PC-9 (cell line): Measurements from ENCODE around the gene ATP10D. TPM values are rescaled to one million over a fixed set of nuclear protein-coding genes. Genes with fewer than 3 reads are reported as not detected.

Experiments
- BruUV-seq: library from RNA; stranded (reverse); fragments of 400-500 nt; replicated peaks from 2 replicates; lab custom pipeline; 2021; lab: Mats Ljungman, UMichigan
- CTCF ChIA-PET: fragments of 300-600 bp; sonication (Branson Sonifier 250); formaldehyde crosslinking; loops from one replicate; lab custom pipeline; 2022; ENCODE audit warnings: antibody characterized with exemption; lab: Charles Lee
- POLR2A ChIA-PET: fragments of 300-600 bp; sonication (Branson Sonifier 250); formaldehyde crosslinking; loops from one replicate; lab custom pipeline; 2022; ENCODE audit warnings: antibody characterized with exemption; ENCODE audit not compliant: unreplicated experiment; lab: Charles Lee
- DNase-seq, 2 experiments: peaks; one replicate each; pipeline versions ENCODE4 v3.0.0 to v3.0.0-alpha.2; 2015 to 2022; ENCODE audit warnings: mixed read lengths in 1 of 2
- H2AFZ ChIP-seq: fragments of 200-600 bp; sonication (generic); 2 replicates; pipeline ENCODE4 v1.8.1; 2017; ENCODE audit warnings: antibody characterized with exemption
- H3F3A ChIP-seq: fragments of 200-600 bp; sonication (generic); 2 replicates; pipeline ENCODE4 v1.8.1; 2017; ENCODE audit warnings: antibody characterized with exemption, mild to moderate bottlenecking, low read depth; ENCODE audit not compliant: insufficient read depth
- H3K27ac ChIP-seq: fragments of 200-600 bp; sonication (generic); 2 replicates; pipeline ENCODE4 v1.6.1; 2016; ENCODE audit warnings: mixed run types
- H3K27me3 ChIP-seq: fragments of 200-600 bp; sonication (generic); 2 replicates; pipeline ENCODE4 v1.6.1; 2016; ENCODE audit warnings: low read depth, mixed run types; ENCODE audit not compliant: insufficient read depth
- H3K36me3 ChIP-seq: fragments of 200-600 bp; sonication (generic); 2 replicates; pipeline ENCODE4 v1.6.1; 2016; ENCODE audit warnings: low read depth, mixed run types
- H3K4me1 ChIP-seq: fragments of 200-600 bp; sonication (generic); replicated peaks from 2 replicates; pipeline ENCODE4 v1.6.1; 2016; ENCODE audit warnings: mixed run types; ENCODE audit not compliant: insufficient read depth
- H3K4me2 ChIP-seq: fragments of 200-600 bp; sonication (generic); 2 replicates; pipeline ENCODE4 v1.6.1; 2017; ENCODE audit warnings: mixed run types
- H3K4me3 ChIP-seq: fragments of 200-600 bp; sonication (generic); 2 replicates; pipeline ENCODE4 v1.6.1; 2016; ENCODE audit warnings: mixed run types
- H3K79me2 ChIP-seq: fragments of 200-600 bp; sonication (generic); 2 replicates; pipeline ENCODE4 v1.6.1; 2017; ENCODE audit warnings: low read depth, mixed run types
- H3K9me2 ChIP-seq: fragments of 200-600 bp; sonication (generic); 2 replicates; pipeline ENCODE4 v1.8.1; 2017; ENCODE audit warnings: mild to moderate bottlenecking; ENCODE audit not compliant: insufficient read depth
- H3K9me3 ChIP-seq: fragments of 200-600 bp; sonication (generic); 2 replicates; pipeline ENCODE4 v1.8.1; 2016; ENCODE audit warnings: low read depth; ENCODE audit not compliant: insufficient read depth
- H4K20me1 ChIP-seq: fragments of 200-600 bp; sonication (generic); 2 replicates; pipeline ENCODE4 v1.8.1; 2017; ENCODE audit not compliant: insufficient read depth
- CTCF ChIP-seq: fragments of 200-600 bp; sonication (generic); conservative IDR thresholded peaks from 2 replicates; pipeline ENCODE4 v1.6.1; 2017; ENCODE audit warnings: mixed run types, antibody characterized with exemption, mild to moderate bottlenecking, moderate library complexity
- EZH2 ChIP-seq: fragments of 200-600 bp; sonication (generic); IDR thresholded peaks from 2 replicates; pipeline ENCODE4 v1.8.0; 2017; ENCODE audit warnings: antibody characterized with exemption, low read depth
- intact Hi-C: fragments of 100-400 bp; cut with micrococcal nuclease; formaldehyde crosslinking; loops from one replicate; pipeline ENCODE4 v1.10.0; 2022; ENCODE audit not compliant: unreplicated experiment
- total RNA-seq: library from RNA; stranded (reverse); gene quantifications from 2 replicates; pipeline ENCODE4 v1.2.3, GENCODE V29; 2021

ATP10D gene
- total RNA-seq, 1 experiment from 2014 or later, result 35.2 TPM

DNA sequence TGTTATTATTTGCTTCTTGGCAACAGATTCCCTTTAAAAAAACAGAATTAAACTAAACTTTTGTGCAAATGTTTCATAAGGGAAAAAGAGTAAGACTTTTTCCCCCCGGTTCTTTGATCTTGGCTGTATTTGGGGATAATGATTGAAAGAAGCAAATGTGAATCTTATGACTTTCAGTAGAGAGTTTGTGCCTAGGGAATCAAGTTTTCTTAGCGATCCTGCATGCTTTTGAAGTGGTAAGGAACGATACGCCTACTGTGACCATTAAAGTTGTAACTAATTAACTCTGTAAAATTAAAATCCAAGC lies 9.0 kb downstream of the ATP10D start:
- intact Hi-C loops, result no loop called here
- TF ChIP-seq CTCF (no peak), EZH2 (no peak)

DNA sequence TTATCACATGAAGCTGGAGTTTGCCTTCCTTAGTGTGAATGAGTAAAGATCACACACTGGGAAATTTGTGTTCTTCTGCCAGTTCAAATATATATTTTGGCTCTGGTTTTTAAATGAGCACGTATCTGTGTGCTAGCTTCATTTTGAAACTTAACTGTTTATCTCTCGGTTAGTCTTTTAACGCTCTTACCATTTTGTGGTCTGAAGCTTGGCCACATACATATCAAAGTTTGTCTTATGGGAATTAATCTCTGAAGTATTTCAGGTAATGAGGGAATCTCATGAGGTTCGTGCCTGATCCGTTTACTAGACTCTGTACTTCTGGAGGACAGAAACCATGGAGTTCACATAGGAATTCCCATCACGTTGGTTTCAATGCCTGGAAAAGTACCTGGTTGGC lies 13.8 kb downstream of the ATP10D start:
- CTCF ChIA-PET, result no interaction called here
- BruUV-seq, result no TSS peak

More for the DNA sequence above, 9.0 kb downstream of the ATP10D start:
- no peaks in the 10 kb centered on the region for H3K79me2 ChIP-seq
- POLR2A ChIA-PET, result no interaction called here
- H3K9me3 ChIP-seq, result no peaks in the 10 kb centered on the region
- H3K4me3 ChIP-seq, result no peak overlapping the region
- DNase-seq, result no peak
- no peaks in the 10 kb centered on the region for H4K20me1 ChIP-seq
- H3K4me1 ChIP-seq, result no peaks in the 10 kb centered on the region
- H3K9me2 ChIP-seq, result no peaks in the 10 kb centered on the region
- BruUV-seq, result no TSS peak
- H3K27ac ChIP-seq, result no peak overlapping the region
- H3K36me3 ChIP-seq, result no peaks in the 10 kb centered on the region
- CTCF ChIA-PET, result no interaction called here
- H2AFZ ChIP-seq, result no peak overlapping the region
- no peaks in the 10 kb centered on the region for H3F3A ChIP-seq
- no peaks in the 10 kb centered on the region for H3K27me3 ChIP-seq
- no peak overlapping the region for H3K4me2 ChIP-seq

DNA sequence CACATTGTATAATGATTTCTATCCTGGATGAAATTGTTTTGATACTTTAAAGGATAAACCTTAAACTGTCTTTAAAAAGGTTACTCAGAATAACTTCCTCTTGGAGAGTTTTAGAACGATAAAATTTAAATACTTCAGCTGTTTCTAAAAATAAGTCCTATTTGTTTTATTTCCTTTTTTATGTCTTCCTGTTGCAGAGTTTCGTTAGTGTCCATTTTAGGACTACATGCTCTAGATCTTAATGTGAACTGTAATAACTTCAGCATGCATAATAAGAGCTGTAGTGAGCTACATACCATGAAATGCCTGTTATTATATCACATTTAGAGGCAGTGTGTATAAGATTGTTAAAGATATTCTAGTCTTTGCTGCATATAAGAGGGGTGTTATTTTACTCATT lies 14.6 kb downstream of the ATP10D start:
- H3K27me3 ChIP-seq, result no peaks in the 10 kb centered on the region
- ChIA-PET CTCF (no interaction called here), POLR2A (no interaction called here)
- H3K79me2 ChIP-seq, result no peaks in the 10 kb centered on the region
- no peak overlapping the region for H3K4me2 ChIP-seq
- no peak overlapping the region for H3K4me3 ChIP-seq
- no peaks in the 10 kb centered on the region for H3K4me1 ChIP-seq
- no peak overlapping the region for H2AFZ ChIP-seq
- H3F3A ChIP-seq, result no peaks in the 10 kb centered on the region
- H4K20me1 ChIP-seq, result no peaks in the 10 kb centered on the region
- DNase-seq, result no peak
- no peaks in the 10 kb centered on the region for H3K36me3 ChIP-seq
- no peaks in the 10 kb centered on the region for H3K9me3 ChIP-seq
- BruUV-seq, result no TSS peak
- TF ChIP-seq EZH2 (no peak), CTCF (no peak)
- no peaks in the 10 kb centered on the region for H3K9me2 ChIP-seq
- intact Hi-C loops, result no loop called here
- no peak overlapping the region for H3K27ac ChIP-seq

More for the DNA sequence above, 13.8 kb downstream of the ATP10D start:
- Histone ChIP-seq H3K36me3 (no peaks in the 10 kb centered on the region), H3F3A (no peaks in the 10 kb centered on the region), H3K9me3 (no peaks in the 10 kb centered on the region), H3K9me2 (no peaks in the 10 kb centered on the region), H3K79me2 (no peaks in the 10 kb centered on the region), H3K4me1 (no peaks in the 10 kb centered on the region), H3K4me3 (no peak overlapping the region), H3K27me3 (no peaks in the 10 kb centered on the region), H3K4me2 (no peak overlapping the region), H4K20me1 (no peaks in the 10 kb centered on the region), H2AFZ (no peak overlapping the region), H3K27ac (no peak overlapping the region)
- DNase-seq, result no peak
- intact Hi-C loops, result no loop called here
- no peak for TF ChIP-seq EZH2
- TF ChIP-seq CTCF, result no peak
- POLR2A ChIA-PET, result interaction anchor here (0.6 kb wide), 1 partner anchor 11 kb away, joined by 5 read pairs; no protein-coding TSS in a partner anchor
